ENCODE measurements around the gene FOXP3. TPM values are rescaled to one million over a fixed set of nuclear protein-coding genes. Genes with fewer than 3 reads are reported as not detected.

FOXP3 gene
- total and polyA plus RNA-seq, 2 donors (not counting 1 experiment from before 2014, with no cell fraction given) = under 0.01 TPM; not detected in 1

- no peaks in the 10 kb centered on the region for H3K36me3 ChIP-seq (ENCODE audit: control insufficient read depth, insufficient read depth, low read length)
- no peak overlapping the region for H3K9ac ChIP-seq (ENCODE audit: insufficient read depth, low read length)
- no peaks in the 10 kb centered on the region for H4K20me1 ChIP-seq (ENCODE audit: control insufficient read depth, extremely low read depth, insufficient read depth, low read length)
- H3K4me2 ChIP-seq (ENCODE audit: extremely low read depth, insufficient read depth, low read length) = no peak overlapping the region
- H3K27ac ChIP-seq (ENCODE audit: insufficient read depth, low read length) = no peak overlapping the region
- H3K4me1 ChIP-seq (ENCODE audit: control insufficient read depth, extremely low read depth, insufficient read depth, low read length) = no peaks in the 10 kb centered on the region
- H3K9me3 ChIP-seq (ENCODE audit: control insufficient read depth, insufficient read depth, low read depth, low read length) = no peaks in the 10 kb centered on the region
- no peaks in the 10 kb centered on the region for H3K79me2 ChIP-seq (ENCODE audit: control insufficient read depth, insufficient read depth, low read length)
- DNase-seq (ENCODE audit: low read depth in 2 of 2) = no peak
- no peak overlapping the region for H2AFZ ChIP-seq (ENCODE audit: low read length)
- TF ChIP-seq EZH2 (IDR thresholded peaks at IDR 0.05; ENCODE audit: low read length, missing control alignments) (no peak), CTCF (conservative IDR thresholded peaks at IDR 0.05 in 1 of 2, IDR thresholded peaks at IDR 0.05 in 1 of 2; ENCODE audit: low read depth in 1 of 2, low read length in 2 of 2) (no peak)
- H3K4me3 ChIP-seq (replicated peaks in 1 of 4; ENCODE audit: control extremely low read depth in 1 of 4, insufficient read depth in 1 of 4, low read depth in 3 of 4, low read length in 4 of 4) = no peak overlapping the region
- H3K27me3 ChIP-seq (ENCODE audit: control insufficient read depth, insufficient read depth, low read length) = no peaks in the 10 kb centered on the region
Observed at GRCh38 chrX:49254639-49255038, 9.9 kb downstream of the FOXP3 start.

GRCh38 chrX:49251325-49251724 lies 13.2 kb downstream of the FOXP3 start:
- DNase-seq (ENCODE audit: low read depth in 2 of 2) = no peak
- Histone ChIP-seq H3K9me3 (ENCODE audit: control insufficient read depth, insufficient read depth, low read depth, low read length) (no peaks in the 10 kb centered on the region), H3K4me2 (ENCODE audit: extremely low read depth, insufficient read depth, low read length) (no peak overlapping the region), H3K79me2 (ENCODE audit: control insufficient read depth, insufficient read depth, low read length) (no peaks in the 10 kb centered on the region), H3K4me1 (ENCODE audit: control insufficient read depth, extremely low read depth, insufficient read depth, low read length) (no peaks in the 10 kb centered on the region), H4K20me1 (ENCODE audit: control insufficient read depth, extremely low read depth, insufficient read depth, low read length) (no peaks in the 10 kb centered on the region), H2AFZ (ENCODE audit: low read length) (no peak overlapping the region), H3K9ac (ENCODE audit: insufficient read depth, low read length) (no peak overlapping the region), H3K27me3 (ENCODE audit: control insufficient read depth, insufficient read depth, low read length) (no peaks in the 10 kb centered on the region), H3K4me3 (replicated peaks in 1 of 4; ENCODE audit: control extremely low read depth in 1 of 4, insufficient read depth in 1 of 4, low read depth in 3 of 4, low read length in 4 of 4) (no peak overlapping the region), H3K36me3 (ENCODE audit: control insufficient read depth, insufficient read depth, low read length) (no peaks in the 10 kb centered on the region), H3K27ac (ENCODE audit: insufficient read depth, low read length) (no peak overlapping the region)
- no peak for TF ChIP-seq EZH2 (IDR thresholded peaks at IDR 0.05; ENCODE audit: low read length, missing control alignments)
- no peak for TF ChIP-seq CTCF (conservative IDR thresholded peaks at IDR 0.05 in 1 of 2, IDR thresholded peaks at IDR 0.05 in 1 of 2; ENCODE audit: low read depth in 1 of 2, low read length in 2 of 2)

GRCh38 chrX:49250578-49250977 lies 13.9 kb downstream of the FOXP3 start:
- Histone ChIP-seq H3K36me3 (ENCODE audit: control insufficient read depth, insufficient read depth, low read length) (no peaks in the 10 kb centered on the region), H3K9ac (ENCODE audit: insufficient read depth, low read length) (no peak overlapping the region), H3K27ac (ENCODE audit: insufficient read depth, low read length) (no peak overlapping the region), H2AFZ (ENCODE audit: low read length) (no peak overlapping the region), H4K20me1 (ENCODE audit: control insufficient read depth, extremely low read depth, insufficient read depth, low read length) (no peaks in the 10 kb centered on the region), H3K79me2 (ENCODE audit: control insufficient read depth, insufficient read depth, low read length) (no peaks in the 10 kb centered on the region), H3K4me1 (ENCODE audit: control insufficient read depth, extremely low read depth, insufficient read depth, low read length) (no peaks in the 10 kb centered on the region), H3K4me3 (replicated peaks in 1 of 4; ENCODE audit: control extremely low read depth in 1 of 4, insufficient read depth in 1 of 4, low read depth in 3 of 4, low read length in 4 of 4) (no peak overlapping the region), H3K9me3 (ENCODE audit: control insufficient read depth, insufficient read depth, low read depth, low read length) (no peaks in the 10 kb centered on the region), H3K4me2 (ENCODE audit: extremely low read depth, insufficient read depth, low read length) (no peak overlapping the region), H3K27me3 (ENCODE audit: control insufficient read depth, insufficient read depth, low read length) (no peaks in the 10 kb centered on the region)
- TF ChIP-seq EZH2 (IDR thresholded peaks at IDR 0.05; ENCODE audit: low read length, missing control alignments) (no peak), CTCF (conservative IDR thresholded peaks at IDR 0.05 in 1 of 2, IDR thresholded peaks at IDR 0.05 in 1 of 2; ENCODE audit: low read depth in 1 of 2, low read length in 2 of 2) (no peak)
- DNase-seq (ENCODE audit: low read depth in 2 of 2) = no peak
